NB4 (cell line): ENCODE data around the gene SUCLG1.

Experiments
- DNase-seq: peaks from one replicate; pipeline ENCODE4 v3.0.0; 2010; ENCODE audit warnings: low read depth
- H3K4me3 ChIP-seq: one replicate; pipeline ENCODE4 v1.5.1; 2011; ENCODE audit warnings: mild to moderate bottlenecking, low read depth, low read length, moderate library complexity
- CTCF ChIP-seq: IDR thresholded peaks from one replicate; pipeline ENCODE4 v1.5.1; 2012; ENCODE audit warnings: low read depth, low read length
- MAX ChIP-seq: IDR thresholded peaks from 2 replicates; pipeline ENCODE4 v1.6.1; 2011; ENCODE audit warnings: low read depth, low read length
- MYC ChIP-seq: IDR thresholded peaks from 2 replicates; pipeline ENCODE4 v1.6.1; 2011; ENCODE audit warnings: low read depth, low read length
- POLR2A ChIP-seq: IDR thresholded peaks from 2 replicates; pipeline ENCODE4 v1.6.1; 2011; ENCODE audit warnings: mild to moderate bottlenecking; ENCODE audit not compliant: insufficient read length; ENCODE audit errors: extremely low read depth

The SUCLG1 gene

GRCh38 chr2:84451579-84451978, 7.5 kb downstream of the SUCLG1 start:
- TF ChIP-seq MYC (no peak), POLR2A (no peak), CTCF (no peak), MAX (no peak)
- no peak for DNase-seq
- H3K4me3 ChIP-seq: no peak overlapping the region

- no peak for TF ChIP-seq CTCF
- no peak for TF ChIP-seq MYC
- TF ChIP-seq MAX: no peak
- TF ChIP-seq POLR2A: no peak
- DNase-seq: no peak
- H3K4me3 ChIP-seq: no peak overlapping the region
These were observed 8.5 kb downstream of the SUCLG1 start for GRCh38 chr2:84450288-84451227.

- H3K4me3 ChIP-seq: no peak overlapping the region
- DNase-seq: no peak
- TF ChIP-seq MAX (no peak), POLR2A (no peak), CTCF (no peak), MYC (no peak)
These were observed 9.4 kb downstream of the SUCLG1 start for GRCh38 chr2:84449711-84450110.

GRCh38 chr2:84449055-84449454, 10.0 kb downstream of the SUCLG1 start:
- no peak for DNase-seq
- no peak overlapping the region for H3K4me3 ChIP-seq
- TF ChIP-seq MYC (no peak), MAX (no peak), POLR2A (no peak), CTCF (no peak)

- DNase-seq: no peak
- no peak for TF ChIP-seq MAX
- no peak for TF ChIP-seq MYC
- no peak for TF ChIP-seq POLR2A
- TF ChIP-seq CTCF: no peak
- no peak overlapping the region for H3K4me3 ChIP-seq
These were observed 15.6 kb downstream of the SUCLG1 start for GRCh38 chr2:84443477-84443876.
